Vagina (tissue), 2 donors: ENCODE results near the gene SLC37A1. TPM values are rescaled to one million over a fixed set of nuclear protein-coding genes. Genes with fewer than 3 reads are reported as not detected.
A peak's percentile ranks its signal among the peaks of the same experiment; 100 is the strongest.

Experiments
- DNase-seq, 2 donors: peaks; one replicate each; pipeline ENCODE4 v3.0.0-alpha.2; 2017; ENCODE audit errors: extremely low spot score in 2 of 2
- H3K27ac ChIP-seq: fragments of 200-600 bp; sonication (generic); one replicate; pipeline ENCODE4 v1.5.1; 2019
- H3K27me3 ChIP-seq: fragments of 200-600 bp; sonication (generic); one replicate; pipeline ENCODE4 v1.5.1; 2019
- H3K36me3 ChIP-seq, 2 donors: fragments of 200-600 bp; sonication (generic); one replicate each; pipeline ENCODE4 v1.5.1; 2017 to 2019
- H3K4me1 ChIP-seq: fragments of 200-600 bp; sonication (generic); one replicate; pipeline ENCODE4 v1.5.1; 2019
- H3K4me3 ChIP-seq, 2 donors: fragments of 200-600 bp; sonication (generic); 1 replicate in 1 of 2; 2 replicates in 1 of 2; pipeline ENCODE4 v1.5.1; 2016 to 2019
- H3K9me3 ChIP-seq: fragments of 200-600 bp; sonication (generic); one replicate; pipeline ENCODE4 v1.5.1; 2019
- CTCF ChIP-seq, 3 experiments: fragments of 450-650 bp in 2 of 3; fragments of 200-600 bp in 1 of 3; sonication (generic) in 1 of 3; IDR thresholded peaks; one replicate each; pipeline ENCODE4 v1.5.1; 2017 to 2019; ENCODE audit warnings: antibody characterized with exemption in 3 of 3, mild to moderate bottlenecking in 2 of 3, moderate library complexity in 2 of 3
- POLR2A ChIP-seq, 2 donors: fragments of 450-650 bp; IDR thresholded peaks; one replicate each; pipeline ENCODE4 v1.6.1; 2017; ENCODE audit warnings: antibody characterized with exemption in 2 of 2, mild to moderate bottlenecking in 2 of 2, moderate library complexity in 2 of 2
- POLR2AphosphoS5 ChIP-seq, 2 donors: sonication (generic); formaldehyde crosslinking; IDR thresholded peaks; one replicate each; pipeline ENCODE4 v1.9.0; 2017; ENCODE audit warnings: antibody characterized with exemption in 2 of 2, mild to moderate bottlenecking in 2 of 2, low read depth in 1 of 2; ENCODE audit not compliant: insufficient read depth in 1 of 2
- intact Hi-C: fragments of 100-400 bp; cut with DNase I; formaldehyde crosslinking; loops from one replicate; pipeline ENCODE4 v1.15.1; 2023
- total RNA-seq: library from RNA; depleted of rRNA; stranded (reverse); fragments of >200 nt; gene quantifications from one replicate; pipeline ENCODE4 v1.2.3, GENCODE V29; 2016

SLC37A1 gene
- total RNA-seq, 1 donor from 2014 or later: 11.8 TPM

GRCh38 chr21:42530167-42530518 lies 16.5 kb downstream of the SLC37A1 start:
- Histone ChIP-seq H3K27ac (no peak overlapping the region), H3K27me3 (no peaks in the 10 kb centered on the region), H3K4me1 (peaks cover 15% of the 10 kb centered on the region), H3K9me3 (no peaks in the 10 kb centered on the region), H3K36me3 (no peaks in the 10 kb centered on the region), H3K4me3 (no peak overlapping the region)
- no peak for TF ChIP-seq POLR2A (IDR thresholded peaks at IDR 0.05)
- no peak for TF ChIP-seq POLR2AphosphoS5 (IDR thresholded peaks at IDR 0.05; ENCODE audit: insufficient read depth in 1 of 2, low read depth in 1 of 2)
- TF ChIP-seq CTCF (IDR thresholded peaks at IDR 0.05): no peak
- no peak for DNase-seq
- intact Hi-C loops: no loop called here

DNA sequence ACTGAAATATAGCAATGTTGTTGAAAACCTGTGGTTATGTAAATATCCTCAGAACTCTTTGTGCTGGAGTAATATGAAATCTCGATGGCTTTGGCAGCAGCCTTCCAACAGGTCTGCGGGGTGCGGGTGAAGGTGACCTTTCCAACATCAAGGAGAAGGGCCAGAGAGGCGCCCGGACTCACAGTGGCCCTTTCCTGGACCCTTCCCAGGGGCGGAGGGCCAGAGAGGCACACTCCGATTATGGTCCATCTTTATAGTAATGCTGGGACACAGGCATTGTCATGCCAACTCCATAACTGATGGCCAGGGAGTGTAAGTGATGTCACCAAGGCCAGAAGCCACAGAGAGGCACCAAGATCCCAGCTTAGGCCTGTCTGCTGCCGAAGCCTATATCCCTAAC lies 18.1 kb downstream of the SLC37A1 start:
- no peak for DNase-seq
- H3K36me3 ChIP-seq: peaks cover 0 to 10% of the 10 kb centered on the region in 2 donors
- no peak overlapping the region for H3K4me3 ChIP-seq
- H3K4me1 ChIP-seq: peaks cover 8% of the 10 kb centered on the region
- no peak overlapping the region for H3K27ac ChIP-seq
- H3K9me3 ChIP-seq: no peaks in the 10 kb centered on the region
- H3K27me3 ChIP-seq: no peaks in the 10 kb centered on the region
- intact Hi-C loops: no loop called here
- TF ChIP-seq POLR2A (IDR thresholded peaks at IDR 0.05) (no peak), POLR2AphosphoS5 (IDR thresholded peaks at IDR 0.05; ENCODE audit: insufficient read depth in 1 of 2, low read depth in 1 of 2) (no peak), CTCF (IDR thresholded peaks at IDR 0.05) (no peak)

DNA sequence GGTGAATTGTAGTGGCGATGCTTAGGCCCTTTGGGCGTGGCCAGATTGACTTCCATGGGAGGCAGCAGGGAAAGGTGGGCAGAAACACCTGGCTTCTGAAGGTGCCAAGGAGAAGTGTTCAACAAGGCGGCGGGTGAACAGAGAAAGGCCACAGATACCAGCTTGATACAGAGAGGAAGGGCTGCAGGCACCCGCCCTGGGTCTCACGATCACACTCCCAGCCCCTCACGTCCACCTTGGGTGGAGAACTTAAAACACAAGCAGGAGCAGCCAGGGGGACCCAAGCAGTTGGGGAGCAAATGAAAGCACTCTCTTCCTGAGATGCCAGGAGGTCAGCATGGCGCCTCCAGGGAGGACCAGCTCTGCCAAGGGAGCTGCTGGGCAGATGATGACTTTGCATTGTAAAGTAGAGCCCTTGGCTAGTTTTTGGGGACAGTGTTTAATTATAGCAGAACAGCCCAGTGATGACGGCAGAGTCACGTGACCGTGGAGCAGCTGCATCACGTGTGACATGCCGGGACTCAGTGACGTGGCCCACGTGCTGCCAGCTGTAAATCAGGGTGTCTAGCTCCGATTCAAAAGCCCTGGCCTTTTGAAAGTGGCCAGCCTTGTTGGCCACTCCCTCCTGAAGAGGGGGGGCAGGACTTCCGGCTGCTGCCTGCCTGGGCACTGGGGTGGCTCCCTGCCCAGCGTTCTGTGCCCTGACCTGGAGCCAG lies 19.0 kb downstream of the SLC37A1 start:
- intact Hi-C loops: no loop called here
- TF ChIP-seq CTCF (IDR thresholded peaks at IDR 0.05) (no peak), POLR2AphosphoS5 (IDR thresholded peaks at IDR 0.05; ENCODE audit: insufficient read depth in 1 of 2, low read depth in 1 of 2) (peak; percentile 50 to 61)

DNA sequence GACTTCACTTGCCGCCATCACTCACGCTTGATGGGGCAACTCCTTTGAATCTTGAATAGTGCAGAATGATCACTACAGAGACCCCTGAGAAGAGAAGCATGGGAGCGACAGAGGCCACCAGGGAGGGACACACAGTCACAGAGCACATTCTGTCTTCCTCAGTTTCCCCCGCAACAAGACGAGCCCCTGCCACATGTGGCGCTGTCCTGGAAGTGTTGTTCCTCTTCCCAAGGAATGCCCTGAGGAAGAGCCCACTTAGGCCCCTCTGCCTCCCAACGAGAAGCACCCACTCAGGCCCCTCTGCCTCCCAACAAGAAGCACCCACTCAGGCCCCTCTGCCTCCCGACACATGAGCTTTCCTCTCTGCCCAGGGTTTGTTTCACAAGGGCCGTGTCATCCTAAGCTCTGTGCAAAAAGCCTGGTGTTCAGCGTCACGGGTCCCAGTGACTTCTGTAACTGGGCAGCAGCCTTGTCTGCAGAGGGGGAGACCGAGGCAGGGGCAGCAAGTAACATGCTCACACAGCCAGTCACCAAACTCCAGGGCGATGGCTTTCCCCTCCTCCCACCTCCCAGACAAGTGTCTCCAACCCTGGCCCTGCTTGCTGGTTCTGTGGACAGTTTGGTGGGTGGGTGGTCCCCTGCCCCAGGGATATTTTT lies 19.8 kb downstream of the SLC37A1 start:
- Histone ChIP-seq H3K27ac (peak overlapping the region; percentile 33), H3K9me3 (no peaks in the 10 kb centered on the region), H3K4me1 (peaks cover 8% of the 10 kb centered on the region), H3K36me3 (peaks cover 0 to 10% of the 10 kb centered on the region in 2 donors), H3K4me3 (no peak overlapping the region), H3K27me3 (no peaks in the 10 kb centered on the region)
- intact Hi-C loops: no loop called here
- no peak for DNase-seq
- TF ChIP-seq POLR2AphosphoS5 (IDR thresholded peaks at IDR 0.05; ENCODE audit: insufficient read depth in 1 of 2, low read depth in 1 of 2): no peak
- no peak for TF ChIP-seq CTCF (IDR thresholded peaks at IDR 0.05)
- no peak for TF ChIP-seq POLR2A (IDR thresholded peaks at IDR 0.05)

More for the DNA sequence above, 19.0 kb downstream of the SLC37A1 start:
- Histone ChIP-seq H3K27me3 (no peaks in the 10 kb centered on the region), H3K4me3 (no peak overlapping the region), H3K27ac (peak overlapping the region; percentile 33), H3K4me1 (peaks cover 8% of the 10 kb centered on the region), H3K9me3 (no peaks in the 10 kb centered on the region), H3K36me3 (peaks cover 0 to 10% of the 10 kb centered on the region in 2 donors)
- no peak for DNase-seq

GRCh38 chr21:42533963-42534355 lies 20.3 kb downstream of the SLC37A1 start:
- intact Hi-C loops: no loop called here
- no peak overlapping the region for H3K27ac ChIP-seq
- TF ChIP-seq POLR2A (IDR thresholded peaks at IDR 0.05): no peak
- no peak for TF ChIP-seq CTCF (IDR thresholded peaks at IDR 0.05)
- TF ChIP-seq POLR2AphosphoS5 (IDR thresholded peaks at IDR 0.05; ENCODE audit: insufficient read depth in 1 of 2, low read depth in 1 of 2): no peak

More at GRCh38 chr21:42533963-42534355, 20.3 kb downstream of the SLC37A1 start:
- no peak overlapping the region for H3K4me3 ChIP-seq
- H3K27me3 ChIP-seq: no peaks in the 10 kb centered on the region
- peaks cover 0 to 10% of the 10 kb centered on the region in 2 donors for H3K36me3 ChIP-seq
- peaks cover 8% of the 10 kb centered on the region for H3K4me1 ChIP-seq
- no peak for DNase-seq
- no peaks in the 10 kb centered on the region for H3K9me3 ChIP-seq
